Mesodermal cell (in vitro differentiated cells): Measurements from ENCODE around the gene GRID2.
"Not testable (repeated sequence)": the region's sequence is repeated elsewhere in the genome, so short reads cannot be mapped to it uniquely, and the experiment has no call there.

Experiments
- H3K27ac ChIP-seq: 2 replicates; pipeline ENCODE4 v1.7.0; 2013; ENCODE audit warnings: mild to moderate bottlenecking, low read depth, low read length, moderate library complexity; ENCODE audit not compliant: severe bottlenecking
- H3K36me3 ChIP-seq: 2 replicates; pipeline ENCODE4 v1.7.1; 2013; ENCODE audit warnings: mild to moderate bottlenecking, low read length, moderate library complexity; ENCODE audit not compliant: control insufficient read depth, insufficient read depth
- H3K4me1 ChIP-seq: one replicate; pipeline ENCODE4 v1.7.1; 2013; ENCODE audit warnings: mild to moderate bottlenecking, low read length; ENCODE audit not compliant: insufficient read depth, control insufficient read depth, poor library complexity, severe bottlenecking
- H3K4me3 ChIP-seq: 2 replicates; pipeline ENCODE4 v1.7.0; 2013; ENCODE audit warnings: low read length, control low read depth, mild to moderate bottlenecking; ENCODE audit not compliant: insufficient read depth, poor library complexity, severe bottlenecking; ENCODE audit errors: extremely low read depth
- H3K9me3 ChIP-seq: 2 replicates; pipeline ENCODE4 v1.7.1; 2013; ENCODE audit warnings: mild to moderate bottlenecking, low read length, moderate library complexity; ENCODE audit not compliant: control insufficient read depth
- WGBS, 2 experiments: methylation state at CpG; one replicate each; pipeline ENCODE4 v1.1.5; 2013; ENCODE audit warnings: missing lambda C conversion rate in 2 of 2; ENCODE audit not compliant: insufficient coverage in 2 of 2; 5-methylcytosine and 5-hydroxymethylcytosine counted together

The GRID2 gene

GRCh38 chr4:92265021-92265420 is 38.7 kb upstream of the GRID2 start:
- WGBS, 2 experiments = 100% methylated on average over 1 of the region's 1 CpG; no CpG with 5 or more reads in 1 of the 2 experiments
- no peaks in the 10 kb centered on the region for H3K36me3 ChIP-seq
- no peak overlapping the region for H3K27ac ChIP-seq
- H3K9me3 ChIP-seq = no peaks in the 10 kb centered on the region
- no peaks in the 10 kb centered on the region for H3K4me1 ChIP-seq
- no peak overlapping the region for H3K4me3 ChIP-seq

GRCh38 chr4:92265798-92266197 is 38.0 kb upstream of the GRID2 start:
- no peaks in the 10 kb centered on the region for H3K9me3 ChIP-seq
- no peak overlapping the region for H3K27ac ChIP-seq
- no peak overlapping the region for H3K4me3 ChIP-seq
- no peaks in the 10 kb centered on the region for H3K36me3 ChIP-seq
- H3K4me1 ChIP-seq = no peaks in the 10 kb centered on the region

GRCh38 chr4:92266521-92266920 is 37.2 kb upstream of the GRID2 start:
- Histone ChIP-seq H3K4me3 (no peak overlapping the region), H3K36me3 (no peaks in the 10 kb centered on the region), H3K4me1 (no peaks in the 10 kb centered on the region), H3K27ac (no peak overlapping the region), H3K9me3 (no peaks in the 10 kb centered on the region)
- WGBS, 2 experiments = 67% methylated on average over 1 of the region's 3 CpGs; no CpG with 5 or more reads in 1 of the 2 experiments

- H3K4me1 ChIP-seq = no peaks in the 10 kb centered on the region
- WGBS, 2 experiments = 94 to 100% methylated on average over 4 of the region's 4 CpGs
- no peaks in the 10 kb centered on the region for H3K36me3 ChIP-seq
- no peak overlapping the region for H3K4me3 ChIP-seq
- no peaks in the 10 kb centered on the region for H3K9me3 ChIP-seq
- H3K27ac ChIP-seq = no peak overlapping the region
Measured at GRCh38 chr4:92268642-92269041, 35.1 kb upstream of the GRID2 start.

GRCh38 chr4:92270908-92271307 is 32.9 kb upstream of the GRID2 start:
- WGBS, 2 experiments = 100% methylated on average over 1 of the region's 2 CpGs; no CpG with 5 or more reads in 1 of the 2 experiments
- H3K36me3 ChIP-seq = no peaks in the 10 kb centered on the region

GRCh38 chr4:92271551-92271950 is 32.2 kb upstream of the GRID2 start:
- WGBS, 2 experiments = no CpG with 5 or more reads among the region's 4 CpGs
- not testable (repeated sequence) for H3K9me3 ChIP-seq, H3K4me1 ChIP-seq, H3K4me3 ChIP-seq, H3K27ac ChIP-seq, H3K36me3 ChIP-seq

More at GRCh38 chr4:92270908-92271307, 32.9 kb upstream of the GRID2 start:
- H3K9me3 ChIP-seq = no peaks in the 10 kb centered on the region
- no peak overlapping the region for H3K4me3 ChIP-seq
- H3K27ac ChIP-seq = no peak overlapping the region
- no peaks in the 10 kb centered on the region for H3K4me1 ChIP-seq

GRCh38 chr4:92277057-92277881 is 26.5 kb upstream of the GRID2 start:
- not testable (repeated sequence) for H3K36me3 ChIP-seq, H3K27ac ChIP-seq, H3K4me1 ChIP-seq, H3K4me3 ChIP-seq, H3K9me3 ChIP-seq
- 37 to 38% methylated on average over 6 to 7 of the region's 8 CpGs for WGBS, 2 experiments

- H3K9me3 ChIP-seq = no peaks in the 10 kb centered on the region
- no CpG with 5 or more reads among the region's 1 CpG for WGBS, 2 experiments
- H3K4me3 ChIP-seq = no peak overlapping the region
- no peak overlapping the region for H3K27ac ChIP-seq
- no peaks in the 10 kb centered on the region for H3K36me3 ChIP-seq
- no peaks in the 10 kb centered on the region for H3K4me1 ChIP-seq
Measured at GRCh38 chr4:92279296-92279695, 24.5 kb upstream of the GRID2 start.

- no peaks in the 10 kb centered on the region for H3K4me1 ChIP-seq
- H3K4me3 ChIP-seq = no peak overlapping the region
- no peak overlapping the region for H3K27ac ChIP-seq
- no peaks in the 10 kb centered on the region for H3K9me3 ChIP-seq
- H3K36me3 ChIP-seq = no peaks in the 10 kb centered on the region
Measured at GRCh38 chr4:92299152-92299551, 4.6 kb upstream of the GRID2 start.

- H3K9me3 ChIP-seq = no peaks in the 10 kb centered on the region
- no peak overlapping the region for H3K27ac ChIP-seq
- WGBS, 2 experiments = 2 to 4% methylated on average over 4 to 6 of the region's 22 CpGs
Measured at GRCh38 chr4:92304121-92304520, 355 bp downstream of the GRID2 start.

GRCh38 chr4:92304606-92305005 is 840 bp downstream of the GRID2 start:
- H3K9me3 ChIP-seq = no peaks in the 10 kb centered on the region
- H3K4me1 ChIP-seq = no peaks in the 10 kb centered on the region
- no peaks in the 10 kb centered on the region for H3K36me3 ChIP-seq
- no peak overlapping the region for H3K27ac ChIP-seq
- 0% methylated on average over 2 to 9 of the region's 18 CpGs for whole genome bisulfite sequencing, 2 experiments
- peak overlapping the region; percentile 46 for H3K4me3 ChIP-seq

More at GRCh38 chr4:92304121-92304520, 355 bp downstream of the GRID2 start:
- no peaks in the 10 kb centered on the region for H3K4me1 ChIP-seq
- no peaks in the 10 kb centered on the region for H3K36me3 ChIP-seq
- peak overlapping the region; percentile 46 for H3K4me3 ChIP-seq
